Kidney epithelial cell (primary cell): Measurements from ENCODE around the gene SGIP1. TPM values are rescaled to one million over a fixed set of nuclear protein-coding genes. Genes with fewer than 3 reads are reported as not detected.

Experiments
- DNase-seq: peaks from one replicate; pipeline ENCODE4 v3.0.0-alpha.2; 2010; ENCODE audit warnings: low read depth
- H3K27me3 ChIP-seq: 2 replicates; pipeline ENCODE4 v1.6.0; 2011; ENCODE audit warnings: low read length; ENCODE audit not compliant: control insufficient read depth, insufficient read depth
- H3K36me3 ChIP-seq: 2 replicates; pipeline ENCODE4 v1.5.1; 2011; ENCODE audit warnings: low read length; ENCODE audit not compliant: control insufficient read depth, insufficient read depth
- H3K4me3 ChIP-seq: 2 replicates; pipeline ENCODE4 v1.5.1; 2011; ENCODE audit warnings: low read depth, mild to moderate bottlenecking, control low read depth, low read length
- total RNA-seq: library from RNA; depleted of rRNA; stranded (reverse); fragments of >200 nt; gene quantifications from 2 replicates; pipeline ENCODE4 v1.2.3, GENCODE V29; 2015
- TF ChIP-seq, protein P1 (sequence below): IDR thresholded peaks from 2 replicates; pipeline ENCODE4 v1.5.1; 2011; ENCODE audit warnings: mild to moderate bottlenecking, moderate library complexity, low read length, control low read depth, inconsistent platforms; ENCODE audit not compliant: insufficient read depth, poor library complexity, severe bottlenecking

The SGIP1 gene
- total RNA-seq, 1 donor from 2014 or later = 6.9 TPM

DNA sequence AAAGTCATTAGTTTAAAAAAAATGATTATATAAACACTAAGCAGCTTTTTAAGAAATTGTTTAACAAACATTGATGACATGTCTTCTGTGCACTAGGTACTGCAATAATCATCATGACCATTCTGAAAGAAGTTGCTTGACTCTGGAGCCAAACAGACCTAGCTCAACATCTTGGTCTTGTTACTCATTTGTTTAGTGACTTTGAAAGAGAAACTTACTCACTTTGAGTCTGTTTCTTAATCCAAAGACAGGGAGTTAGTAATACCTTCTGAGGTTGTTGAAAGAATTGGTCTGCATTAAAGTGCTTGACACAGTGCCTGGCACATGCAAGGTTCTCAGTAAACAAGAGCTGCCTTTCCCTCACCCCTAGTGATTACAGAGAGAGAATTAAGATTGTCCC, 84.4 kb downstream of the SGIP1 start:
- Histone ChIP-seq H3K27me3 (no peaks in the 10 kb centered on the region), H3K4me3 (no peak overlapping the region), H3K36me3 (no peaks in the 10 kb centered on the region)
- TF ChIP-seq, protein P1, sequence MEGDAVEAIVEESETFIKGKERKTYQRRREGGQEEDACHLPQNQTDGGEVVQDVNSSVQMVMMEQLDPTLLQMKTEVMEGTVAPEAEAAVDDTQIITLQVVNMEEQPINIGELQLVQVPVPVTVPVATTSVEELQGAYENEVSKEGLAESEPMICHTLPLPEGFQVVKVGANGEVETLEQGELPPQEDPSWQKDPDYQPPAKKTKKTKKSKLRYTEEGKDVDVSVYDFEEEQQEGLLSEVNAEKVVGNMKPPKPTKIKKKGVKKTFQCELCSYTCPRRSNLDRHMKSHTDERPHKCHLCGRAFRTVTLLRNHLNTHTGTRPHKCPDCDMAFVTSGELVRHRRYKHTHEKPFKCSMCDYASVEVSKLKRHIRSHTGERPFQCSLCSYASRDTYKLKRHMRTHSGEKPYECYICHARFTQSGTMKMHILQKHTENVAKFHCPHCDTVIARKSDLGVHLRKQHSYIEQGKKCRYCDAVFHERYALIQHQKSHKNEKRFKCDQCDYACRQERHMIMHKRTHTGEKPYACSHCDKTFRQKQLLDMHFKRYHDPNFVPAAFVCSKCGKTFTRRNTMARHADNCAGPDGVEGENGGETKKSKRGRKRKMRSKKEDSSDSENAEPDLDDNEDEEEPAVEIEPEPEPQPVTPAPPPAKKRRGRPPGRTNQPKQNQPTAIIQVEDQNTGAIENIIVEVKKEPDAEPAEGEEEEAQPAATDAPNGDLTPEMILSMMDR = no peak
- no peak for DNase-seq

DNA sequence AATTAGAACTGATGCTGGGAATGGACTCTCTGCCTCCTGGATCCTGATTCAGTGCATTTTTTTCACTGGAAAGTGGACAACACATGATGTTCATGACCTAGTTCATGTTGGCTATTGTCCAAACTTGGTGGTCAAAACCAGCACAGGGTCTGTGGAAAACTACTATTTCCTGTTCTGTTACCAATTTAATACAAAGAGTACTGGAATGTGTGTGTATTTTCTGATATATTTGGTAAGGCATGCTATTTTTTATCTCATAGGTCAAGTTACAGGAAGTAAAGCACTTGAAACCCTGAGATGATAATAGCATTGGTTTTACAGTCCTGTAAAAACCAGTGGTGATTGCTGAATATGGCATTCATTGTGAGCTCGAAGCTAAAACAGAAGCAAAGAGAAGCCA, 89.9 kb downstream of the SGIP1 start:
- TF ChIP-seq, protein P1 = no peak
- Histone ChIP-seq H3K27me3 (no peaks in the 10 kb centered on the region), H3K4me3 (no peak overlapping the region), H3K36me3 (no peaks in the 10 kb centered on the region)
- no peak for DNase-seq

DNA sequence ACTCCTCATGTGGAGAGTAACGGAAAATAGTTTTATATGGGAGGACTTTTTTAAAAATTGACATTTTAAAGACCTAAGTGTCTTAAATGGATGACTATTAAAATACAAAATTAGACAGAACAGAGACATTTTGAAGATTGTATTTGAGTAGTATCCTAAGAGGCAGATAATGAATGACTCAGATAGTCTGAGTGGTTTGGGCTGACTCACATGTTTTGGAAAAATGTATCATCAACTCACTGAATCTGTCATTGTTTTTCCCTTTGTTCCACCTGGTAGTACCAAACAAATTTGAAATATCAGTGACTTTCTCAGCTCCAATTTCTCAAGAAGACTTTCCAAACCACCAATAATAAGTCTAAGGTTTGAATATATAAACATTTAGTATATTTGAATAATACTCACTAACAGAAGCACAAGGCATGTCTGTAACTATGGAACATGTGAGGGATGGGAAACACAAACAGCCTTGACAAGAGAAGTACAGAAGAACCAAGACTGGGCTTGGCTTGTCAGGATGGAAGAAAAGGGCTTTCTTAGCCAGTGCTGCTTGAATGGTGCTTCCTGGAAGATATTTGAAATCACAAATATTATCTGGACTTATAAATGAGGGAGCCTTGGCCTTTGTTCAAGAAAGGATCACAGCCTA, 90.6 kb downstream of the SGIP1 start:
- no peak for DNase-seq
- Histone ChIP-seq H3K4me3 (no peak overlapping the region), H3K36me3 (no peaks in the 10 kb centered on the region), H3K27me3 (no peaks in the 10 kb centered on the region)
- TF ChIP-seq, protein P1 = no peak

DNA sequence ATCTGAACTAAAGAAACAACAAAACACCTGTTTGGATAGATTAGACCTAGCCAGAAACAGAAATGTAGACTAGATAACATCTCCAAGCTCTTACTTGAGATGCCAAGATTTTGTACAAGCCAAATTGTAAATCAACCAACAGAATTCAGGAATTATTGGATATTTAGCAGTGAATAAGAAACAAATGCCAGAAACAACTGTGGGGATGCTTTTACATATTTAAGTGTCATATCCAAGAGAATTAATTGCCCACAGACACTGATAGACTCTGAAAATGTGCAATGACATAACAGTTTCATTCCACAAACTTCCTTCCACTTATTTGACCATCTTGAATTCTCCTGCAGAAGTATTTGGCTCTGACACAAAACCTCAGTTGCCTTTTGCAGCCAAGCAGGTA, 92.3 kb downstream of the SGIP1 start:
- Histone ChIP-seq H3K27me3 (no peaks in the 10 kb centered on the region), H3K36me3 (no peaks in the 10 kb centered on the region), H3K4me3 (no peak overlapping the region)
- TF ChIP-seq, protein P1 = no peak
- no peak for DNase-seq

DNA sequence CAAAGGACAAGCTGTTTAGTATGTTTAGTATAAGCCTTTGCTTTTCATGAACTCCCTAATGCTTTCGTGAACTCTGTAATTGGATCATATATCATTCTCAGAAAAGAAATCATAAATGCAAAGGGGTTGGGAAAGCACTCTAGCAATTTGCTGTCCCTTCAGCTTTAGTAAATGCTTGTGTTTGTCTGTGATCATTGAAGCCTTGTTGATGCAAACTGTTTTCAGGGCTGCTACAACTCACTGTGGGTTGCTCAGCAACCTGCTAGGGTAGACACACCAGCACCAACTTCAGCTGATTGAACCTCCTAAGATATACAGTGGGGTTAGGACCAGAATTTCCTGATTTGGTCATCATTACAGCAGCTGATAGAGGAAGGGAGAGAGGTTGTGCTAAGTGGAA, 95.0 kb downstream of the SGIP1 start:
- DNase-seq = no peak
- H3K36me3 ChIP-seq = no peaks in the 10 kb centered on the region
- no peak overlapping the region for H3K4me3 ChIP-seq
- TF ChIP-seq, protein P1 = no peak
- H3K27me3 ChIP-seq = no peaks in the 10 kb centered on the region

DNA sequence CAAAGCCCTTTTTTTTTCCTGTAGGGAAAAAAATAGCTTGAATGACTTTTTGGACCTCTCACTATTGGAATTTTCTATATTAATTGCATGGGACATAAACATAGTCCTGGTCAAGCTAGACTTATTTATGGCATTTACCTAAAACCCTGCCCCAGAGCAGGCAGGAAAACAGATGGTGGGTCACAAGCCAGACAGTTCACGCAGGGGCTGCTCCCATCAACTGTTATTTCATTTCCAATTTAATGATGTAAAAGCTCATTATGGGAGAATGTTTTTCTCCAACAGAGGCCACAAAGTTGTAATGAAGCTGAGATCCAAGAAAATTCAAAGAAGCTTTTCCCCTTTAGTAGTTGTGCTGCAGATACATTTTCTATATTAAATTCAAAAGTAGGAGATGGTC, 99.2 kb downstream of the SGIP1 start:
- TF ChIP-seq, protein P1 = no peak

More for the DNA sequence above, 99.2 kb downstream of the SGIP1 start:
- no peaks in the 10 kb centered on the region for H3K36me3 ChIP-seq
- no peaks in the 10 kb centered on the region for H3K27me3 ChIP-seq
- no peak overlapping the region for H3K4me3 ChIP-seq
- no peak for DNase-seq
